Measurements from ENCODE around the gene UBTD1. TPM values are rescaled to one million over a fixed set of nuclear protein-coding genes. Genes with fewer than 3 reads are reported as not detected.

Gene UBTD1
- polyA plus RNA-seq, 1 donor (not counting 4 experiments of a cell fraction or from before 2014, with no cell fraction given): 12.0 TPM

DNA sequence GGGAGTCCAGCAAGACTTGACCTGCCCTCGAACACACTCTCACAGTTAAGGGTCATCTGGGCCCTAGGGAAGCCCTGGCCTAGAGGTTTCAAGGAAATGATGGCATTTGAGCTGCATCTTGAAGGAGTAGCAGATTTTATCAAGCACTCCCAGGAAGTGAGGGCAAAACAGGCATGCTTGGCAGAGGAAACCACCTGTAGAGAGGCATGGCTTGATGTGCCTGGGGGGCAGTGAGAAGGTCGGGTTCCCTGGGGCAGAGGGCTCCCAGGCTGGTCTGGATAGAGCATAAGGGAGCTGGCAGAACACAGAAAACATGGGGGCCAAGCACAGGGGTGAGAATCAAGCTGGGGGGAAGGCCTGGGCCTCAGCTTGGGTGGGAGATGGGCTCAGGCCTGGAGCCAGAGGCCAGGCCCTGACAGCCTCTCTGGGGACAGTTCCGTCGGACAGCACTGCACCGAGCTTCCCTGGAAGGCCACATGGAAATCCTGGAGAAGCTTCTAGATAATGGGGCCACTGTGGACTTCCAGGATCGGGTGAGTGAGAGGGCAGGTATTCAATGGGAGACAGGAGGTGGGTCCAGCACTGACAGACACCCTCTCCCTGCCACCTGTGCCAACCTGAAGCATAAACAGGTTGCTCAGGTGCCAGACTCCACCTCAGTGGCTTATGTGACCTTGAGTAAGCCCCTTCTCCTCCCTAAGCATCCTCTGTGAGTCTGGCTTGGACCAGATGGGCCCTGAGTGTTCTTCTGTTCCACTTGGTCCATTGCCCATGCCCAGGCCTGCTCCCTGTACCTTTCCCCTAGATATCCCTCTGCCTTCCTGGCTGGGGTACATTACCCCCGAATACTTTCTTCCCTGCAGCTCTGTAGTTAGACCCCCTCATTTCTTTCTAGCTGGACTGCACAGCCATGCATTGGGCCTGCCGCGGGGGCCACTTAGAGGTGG is 82.0 kb downstream of the UBTD1 start:
- dilution Hi-C loops (cut with MboI; ENCODE audit: extremely low pct_ligation_motif_present, low sequenced_read_pairs): no loop called here

DNA sequence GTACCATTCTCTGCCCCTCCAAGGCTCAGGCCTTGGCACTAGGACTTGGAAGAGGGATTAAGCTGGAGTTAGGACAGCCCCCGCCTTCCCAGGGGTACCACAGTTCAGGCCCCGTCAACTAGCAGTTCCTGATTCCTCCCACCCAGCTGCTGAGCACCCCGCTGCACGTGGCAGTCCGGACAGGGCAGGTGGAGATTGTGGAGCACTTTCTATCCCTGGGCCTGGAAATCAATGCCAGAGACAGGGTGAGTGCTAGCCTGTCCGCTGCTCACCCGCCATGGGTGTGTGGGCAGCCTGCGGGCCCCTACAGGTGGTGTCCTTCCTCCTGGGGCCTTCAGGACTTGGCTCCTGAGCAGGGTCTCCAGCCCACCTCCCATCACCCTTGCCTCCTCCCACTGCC is 83.4 kb downstream of the UBTD1 start:
- H3K4me1 ChIP-seq (ENCODE audit: control insufficient read depth, extremely low read depth, insufficient read depth, low read length): peaks cover 16% of the 10 kb centered on the region
- no peak overlapping the region for H3K27ac ChIP-seq (ENCODE audit: control insufficient read depth, insufficient read depth, low read length)
- H3K27me3 ChIP-seq (ENCODE audit: control insufficient read depth, extremely low read depth, insufficient read depth, low read length): no peaks in the 10 kb centered on the region
- no peak for DNase-seq (ENCODE audit: low read depth, low spot score)
- H2AFZ ChIP-seq (ENCODE audit: control insufficient read depth, low read length): no peak overlapping the region
- H3K9me3 ChIP-seq (ENCODE audit: control insufficient read depth, low read depth, low read length): no peaks in the 10 kb centered on the region
- no peaks in the 10 kb centered on the region for H3K79me2 ChIP-seq (ENCODE audit: control insufficient read depth, insufficient read depth, low read length)
- no peaks in the 10 kb centered on the region for H4K20me1 ChIP-seq (ENCODE audit: control insufficient read depth, extremely low read depth, insufficient read depth, low read length)
- no peak for FAIRE-seq
- dilution Hi-C loops (cut with MboI; ENCODE audit: extremely low pct_ligation_motif_present, low sequenced_read_pairs): no loop called here
- no peaks in the 10 kb centered on the region for H3K36me3 ChIP-seq (ENCODE audit: control insufficient read depth in 2 of 2, extremely low read depth in 1 of 2, insufficient read depth in 2 of 2, low read length in 2 of 2)
- H3K4me3 ChIP-seq (ENCODE audit: control insufficient read depth in 2 of 3, extremely low read depth in 1 of 3, insufficient read depth in 2 of 3, low read depth in 1 of 3, low read length in 3 of 3): no peak overlapping the region
- H3K4me2 ChIP-seq (ENCODE audit: control insufficient read depth, extremely low read depth, insufficient read depth, low read depth, low read length): no peak overlapping the region
- H3K9ac ChIP-seq (ENCODE audit: control insufficient read depth, extremely low read depth, insufficient read depth, low read length): no peak overlapping the region
- TF ChIP-seq, protein P1, sequence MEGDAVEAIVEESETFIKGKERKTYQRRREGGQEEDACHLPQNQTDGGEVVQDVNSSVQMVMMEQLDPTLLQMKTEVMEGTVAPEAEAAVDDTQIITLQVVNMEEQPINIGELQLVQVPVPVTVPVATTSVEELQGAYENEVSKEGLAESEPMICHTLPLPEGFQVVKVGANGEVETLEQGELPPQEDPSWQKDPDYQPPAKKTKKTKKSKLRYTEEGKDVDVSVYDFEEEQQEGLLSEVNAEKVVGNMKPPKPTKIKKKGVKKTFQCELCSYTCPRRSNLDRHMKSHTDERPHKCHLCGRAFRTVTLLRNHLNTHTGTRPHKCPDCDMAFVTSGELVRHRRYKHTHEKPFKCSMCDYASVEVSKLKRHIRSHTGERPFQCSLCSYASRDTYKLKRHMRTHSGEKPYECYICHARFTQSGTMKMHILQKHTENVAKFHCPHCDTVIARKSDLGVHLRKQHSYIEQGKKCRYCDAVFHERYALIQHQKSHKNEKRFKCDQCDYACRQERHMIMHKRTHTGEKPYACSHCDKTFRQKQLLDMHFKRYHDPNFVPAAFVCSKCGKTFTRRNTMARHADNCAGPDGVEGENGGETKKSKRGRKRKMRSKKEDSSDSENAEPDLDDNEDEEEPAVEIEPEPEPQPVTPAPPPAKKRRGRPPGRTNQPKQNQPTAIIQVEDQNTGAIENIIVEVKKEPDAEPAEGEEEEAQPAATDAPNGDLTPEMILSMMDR (optimal IDR thresholded peaks at IDR 0.05 in 1 of 3, IDR thresholded peaks at IDR 0.05 in 1 of 3, conservative IDR thresholded peaks at IDR 0.05 in 1 of 3; ENCODE audit: extremely low read depth in 1 of 3, insufficient read depth in 2 of 3, low read length in 3 of 3): no peak
- TF ChIP-seq EZH2 (IDR thresholded peaks at IDR 0.05; ENCODE audit: low read length): no peak
- H3K9me1 ChIP-seq (ENCODE audit: control insufficient read depth, extremely low read depth, insufficient read depth, low read length): no peaks in the 10 kb centered on the region

More for the DNA sequence above, 82.0 kb downstream of the UBTD1 start:
- no peaks in the 10 kb centered on the region for H3K27me3 ChIP-seq (ENCODE audit: control insufficient read depth, extremely low read depth, insufficient read depth, low read length)
- H2AFZ ChIP-seq (ENCODE audit: control insufficient read depth, low read length): no peak overlapping the region
- H3K36me3 ChIP-seq (ENCODE audit: control insufficient read depth in 2 of 2, extremely low read depth in 1 of 2, insufficient read depth in 2 of 2, low read length in 2 of 2): no peaks in the 10 kb centered on the region
- H3K9me1 ChIP-seq (ENCODE audit: control insufficient read depth, extremely low read depth, insufficient read depth, low read length): no peaks in the 10 kb centered on the region
- no peaks in the 10 kb centered on the region for H4K20me1 ChIP-seq (ENCODE audit: control insufficient read depth, extremely low read depth, insufficient read depth, low read length)
- H3K4me3 ChIP-seq (ENCODE audit: control insufficient read depth in 2 of 3, extremely low read depth in 1 of 3, insufficient read depth in 2 of 3, low read depth in 1 of 3, low read length in 3 of 3): no peak overlapping the region
- no peak overlapping the region for H3K27ac ChIP-seq (ENCODE audit: control insufficient read depth, insufficient read depth, low read length)
- H3K4me2 ChIP-seq (ENCODE audit: control insufficient read depth, extremely low read depth, insufficient read depth, low read depth, low read length): no peak overlapping the region
- no peaks in the 10 kb centered on the region for H3K79me2 ChIP-seq (ENCODE audit: control insufficient read depth, insufficient read depth, low read length)
- DNase-seq (ENCODE audit: low read depth, low spot score) (no peak), FAIRE-seq (no peak)
- H3K9me3 ChIP-seq (ENCODE audit: control insufficient read depth, low read depth, low read length): no peaks in the 10 kb centered on the region
- no peak for TF ChIP-seq EZH2 (IDR thresholded peaks at IDR 0.05; ENCODE audit: low read length)
- TF ChIP-seq, protein P1 (optimal IDR thresholded peaks at IDR 0.05 in 1 of 3, IDR thresholded peaks at IDR 0.05 in 1 of 3, conservative IDR thresholded peaks at IDR 0.05 in 1 of 3; ENCODE audit: extremely low read depth in 1 of 3, insufficient read depth in 2 of 3, low read length in 3 of 3): no peak
- H3K4me1 ChIP-seq (ENCODE audit: control insufficient read depth, extremely low read depth, insufficient read depth, low read length): peaks cover 16% of the 10 kb centered on the region
- no peak overlapping the region for H3K9ac ChIP-seq (ENCODE audit: control insufficient read depth, extremely low read depth, insufficient read depth, low read length)

All from keratinocyte (primary cell).